ENCODE data around the gene EXOC3L4.

Gene EXOC3L4

GRCh38 chr14:103127861-103128598 lies 33.5 kb downstream of the EXOC3L4 start:
- ATAC-seq (replicated peaks) (no peak), DNase-seq (no peak)
- Mint-ChIP-seq H3K36me3 (ENCODE audit: insufficient read depth) (peaks cover 3% of the 10 kb centered on the region), H3K27ac (no peak overlapping the region), H3K9me3 (no peaks in the 10 kb centered on the region), H3K27me3 (peaks cover 33 to 57% of the 10 kb centered on the region in 2 donors), H3K4me1 (ENCODE audit: low read depth in 2 of 2) (peaks cover 0 to 6% of the 10 kb centered on the region in 2 donors), H3K4me3 (no peak overlapping the region)

GRCh38 chr14:103128631-103129300 lies 34.2 kb downstream of the EXOC3L4 start:
- H3K4me1 Mint-ChIP-seq (ENCODE audit: low read depth in 2 of 2): peaks cover 0 to 6% of the 10 kb centered on the region in 2 donors

GRCh38 chr14:103129301-103130016 lies 34.9 kb downstream of the EXOC3L4 start:
- H3K4me3 Mint-ChIP-seq: no peak overlapping the region
- peaks cover 0 to 3% of the 10 kb centered on the region in 2 donors for H3K4me1 Mint-ChIP-seq (ENCODE audit: low read depth in 2 of 2)
- no peaks in the 10 kb centered on the region for H3K9me3 Mint-ChIP-seq
- peaks cover 3% of the 10 kb centered on the region for H3K36me3 Mint-ChIP-seq (ENCODE audit: insufficient read depth)
- ATAC-seq (replicated peaks): no peak
- H3K27me3 Mint-ChIP-seq: peaks cover 28 to 49% of the 10 kb centered on the region in 2 donors
- DNase-seq: no peak
- H3K27ac Mint-ChIP-seq: no peak overlapping the region

More at GRCh38 chr14:103128631-103129300, 34.2 kb downstream of the EXOC3L4 start:
- no peak overlapping the region for H3K27ac Mint-ChIP-seq
- peaks cover 33 to 56% of the 10 kb centered on the region in 2 donors for H3K27me3 Mint-ChIP-seq
- no peak for DNase-seq
- no peaks in the 10 kb centered on the region for H3K9me3 Mint-ChIP-seq
- ATAC-seq (replicated peaks): no peak
- no peak overlapping the region for H3K4me3 Mint-ChIP-seq
- peaks cover 3% of the 10 kb centered on the region for H3K36me3 Mint-ChIP-seq (ENCODE audit: insufficient read depth)

- Mint-ChIP-seq H3K9me3 (no peaks in the 10 kb centered on the region), H3K27me3 (peaks cover 28 to 43% of the 10 kb centered on the region in 2 donors), H3K27ac (no peak overlapping the region), H3K4me3 (no peak overlapping the region), H3K36me3 (ENCODE audit: insufficient read depth) (peaks cover 3% of the 10 kb centered on the region), H3K4me1 (ENCODE audit: low read depth in 2 of 2) (peaks cover 0 to 3% of the 10 kb centered on the region in 2 donors)
- DNase-seq (no peak), ATAC-seq (replicated peaks) (no peak)
Observed at GRCh38 chr14:103130017-103130764, 35.7 kb downstream of the EXOC3L4 start.

- H3K36me3 Mint-ChIP-seq (ENCODE audit: insufficient read depth): peaks cover 3% of the 10 kb centered on the region
- DNase-seq (no peak), ATAC-seq (replicated peaks) (no peak)
- H3K27me3 Mint-ChIP-seq: peaks cover 28 to 45% of the 10 kb centered on the region in 2 donors
- no peaks in the 10 kb centered on the region for H3K9me3 Mint-ChIP-seq
- H3K4me1 Mint-ChIP-seq (ENCODE audit: low read depth in 2 of 2): peaks cover 0 to 3% of the 10 kb centered on the region in 2 donors
- H3K4me3 Mint-ChIP-seq: no peak overlapping the region
- no peak overlapping the region for H3K27ac Mint-ChIP-seq
Observed at GRCh38 chr14:103130965-103131364, 36.4 kb downstream of the EXOC3L4 start.

- Mint-ChIP-seq H3K27ac (no peak overlapping the region), H3K27me3 (peaks cover 28 to 47% of the 10 kb centered on the region in 2 donors), H3K4me1 (ENCODE audit: low read depth in 2 of 2) (peaks cover 0 to 1% of the 10 kb centered on the region in 2 donors), H3K4me3 (no peak overlapping the region), H3K36me3 (ENCODE audit: insufficient read depth) (no peaks in the 10 kb centered on the region), H3K9me3 (no peaks in the 10 kb centered on the region)
- no peak for DNase-seq
- no peak for ATAC-seq (replicated peaks)
Observed at GRCh38 chr14:103131580-103131979, 37.1 kb downstream of the EXOC3L4 start.

GRCh38 chr14:103132381-103133209 lies 38.1 kb downstream of the EXOC3L4 start:
- Mint-ChIP-seq H3K9me3 (no peaks in the 10 kb centered on the region), H3K4me1 (ENCODE audit: low read depth in 2 of 2) (peaks cover 0 to 1% of the 10 kb centered on the region in 2 donors), H3K27ac (no peak overlapping the region), H3K4me3 (no peak overlapping the region), H3K36me3 (ENCODE audit: insufficient read depth) (no peaks in the 10 kb centered on the region), H3K27me3 (peaks cover 28 to 57% of the 10 kb centered on the region in 2 donors)
- DNase-seq (no peak), ATAC-seq (replicated peaks) (no peak)

GRCh38 chr14:103133210-103134140 lies 39.0 kb downstream of the EXOC3L4 start:
- no peak for DNase-seq
- H3K27ac Mint-ChIP-seq: no peak overlapping the region
- no peak overlapping the region for H3K4me3 Mint-ChIP-seq
- peaks cover 23 to 56% of the 10 kb centered on the region in 2 donors for H3K27me3 Mint-ChIP-seq
- ATAC-seq (replicated peaks): no peak
- H3K4me1 Mint-ChIP-seq (ENCODE audit: low read depth in 2 of 2): peaks cover 0 to 1% of the 10 kb centered on the region in 2 donors
- H3K9me3 Mint-ChIP-seq: no peaks in the 10 kb centered on the region
- H3K36me3 Mint-ChIP-seq (ENCODE audit: insufficient read depth): no peaks in the 10 kb centered on the region

GRCh38 chr14:103134405-103134804 lies 39.9 kb downstream of the EXOC3L4 start:
- ATAC-seq (replicated peaks): no peak
- no peaks in the 10 kb centered on the region for H3K9me3 Mint-ChIP-seq
- H3K36me3 Mint-ChIP-seq (ENCODE audit: insufficient read depth): no peaks in the 10 kb centered on the region

GRCh38 chr14:103134919-103135318 lies 40.4 kb downstream of the EXOC3L4 start:
- Mint-ChIP-seq H3K4me1 (ENCODE audit: low read depth in 2 of 2) (no peaks in the 10 kb centered on the region), H3K4me3 (no peak overlapping the region), H3K27ac (no peak overlapping the region), H3K27me3 (peaks cover 17 to 53% of the 10 kb centered on the region in 2 donors), H3K9me3 (no peaks in the 10 kb centered on the region), H3K36me3 (ENCODE audit: insufficient read depth) (no peaks in the 10 kb centered on the region)
- no peak for ATAC-seq (replicated peaks)
- no peak for DNase-seq

More at GRCh38 chr14:103134405-103134804, 39.9 kb downstream of the EXOC3L4 start:
- H3K27ac Mint-ChIP-seq: no peak overlapping the region
- H3K27me3 Mint-ChIP-seq: peaks cover 18 to 53% of the 10 kb centered on the region in 2 donors
- no peak overlapping the region for H3K4me3 Mint-ChIP-seq
- no peaks in the 10 kb centered on the region for H3K4me1 Mint-ChIP-seq (ENCODE audit: low read depth in 2 of 2)
- no peak for DNase-seq

GRCh38 chr14:103135333-103136260 lies 41.1 kb downstream of the EXOC3L4 start:
- H3K4me1 Mint-ChIP-seq (ENCODE audit: low read depth in 2 of 2): peaks cover 2% of the 10 kb centered on the region in 2 donors
- H3K4me3 Mint-ChIP-seq: no peak overlapping the region
- H3K9me3 Mint-ChIP-seq: no peaks in the 10 kb centered on the region
- no peak for ATAC-seq (replicated peaks)
- H3K27ac Mint-ChIP-seq: no peak overlapping the region
- H3K36me3 Mint-ChIP-seq (ENCODE audit: insufficient read depth): no peaks in the 10 kb centered on the region
- no peak for DNase-seq
- peaks cover 10 to 49% of the 10 kb centered on the region in 2 donors for H3K27me3 Mint-ChIP-seq

Measured in effector memory CD8-positive, alpha-beta T cell (primary cell).